Natural killer cell (primary cell): Measurements from ENCODE around the gene RREB1. TPM values are rescaled to one million over a fixed set of nuclear protein-coding genes. Genes with fewer than 3 reads are reported as not detected.

Experiments
- ATAC-seq, 3 donors: fragments of 150-1000 bp in 2 of 3; fragments of 200-7000 bp in 1 of 3; cut with Tn5 transposase; 1 replicate in 1 of 3; 2 replicates in 2 of 3; pipeline ENCODE4 v1.10.0; 2021; ENCODE audit warnings: mild to moderate bottlenecking in 2 of 3, moderate library complexity in 2 of 3
- DNase-seq, 2 donors: peaks; one replicate each; pipeline versions ENCODE4 v3.0.0 to v3.0.0-alpha.2; 2013 to 2021; ENCODE audit warnings: mixed read lengths in 1 of 2
- H3K27ac ChIP-seq: one replicate; pipeline ENCODE4 v1.5.1; 2013; ENCODE audit warnings: mild to moderate bottlenecking, low read length
- H3K27me3 ChIP-seq: one replicate; pipeline ENCODE4 v1.6.1; 2013; ENCODE audit warnings: low read length; ENCODE audit not compliant: control insufficient read depth, insufficient read depth
- H3K36me3 ChIP-seq: one replicate; pipeline ENCODE4 v1.6.1; 2013; ENCODE audit warnings: low read length; ENCODE audit not compliant: control insufficient read depth, insufficient read depth
- H3K4me1 ChIP-seq: one replicate; pipeline ENCODE4 v1.6.1; 2013; ENCODE audit warnings: low read length; ENCODE audit not compliant: control insufficient read depth, insufficient read depth
- H3K4me3 ChIP-seq: one replicate; pipeline ENCODE4 v1.5.1; 2013; ENCODE audit warnings: low read length
- H3K9me3 ChIP-seq: one replicate; pipeline ENCODE4 v1.6.1; 2013; ENCODE audit warnings: low read length; ENCODE audit not compliant: control insufficient read depth, insufficient read depth
- H3K27ac Mint-ChIP-seq, 2 donors: one replicate each; pipeline ENCODE4 v1.8.0; 2022; ENCODE audit warnings: mild to moderate bottlenecking in 2 of 2, mixed read lengths in 2 of 2, moderate library complexity in 1 of 2
- H3K27me3 Mint-ChIP-seq, 2 donors: one replicate each; pipeline ENCODE4 v1.8.0; 2022; ENCODE audit warnings: low read depth in 2 of 2, mixed read lengths in 2 of 2
- H3K36me3 Mint-ChIP-seq: one replicate; pipeline ENCODE4 v1.8.0; 2022; ENCODE audit warnings: mixed read lengths
- H3K4me1 Mint-ChIP-seq, 2 donors: one replicate each; pipeline ENCODE4 v1.8.0; 2022; ENCODE audit warnings: mixed read lengths in 2 of 2
- H3K4me3 Mint-ChIP-seq: one replicate; pipeline ENCODE4 v1.8.0; 2022; ENCODE audit warnings: mild to moderate bottlenecking, moderate library complexity, mixed read lengths
- H3K9me3 Mint-ChIP-seq, 2 donors: one replicate each; pipeline ENCODE4 v1.8.0; 2022; ENCODE audit warnings: mixed read lengths in 2 of 2
- WGBS: methylation state at CpG from one replicate; pipeline ENCODE4 v1.1.7; 2013; ENCODE audit warnings: missing lambda C conversion rate; ENCODE audit not compliant: insufficient coverage; 5-methylcytosine and 5-hydroxymethylcytosine counted together
- intact Hi-C: fragments of 100-400 bp; cut with micrococcal nuclease; formaldehyde crosslinking; loops from one replicate; pipeline ENCODE4 v1.14.2; 2022
- total RNA-seq, 4 donors: library from RNA; stranded (reverse); fragments of 120-200 nt in 1 of 4; gene quantifications; one replicate each; pipeline versions ENCODE4 v1.2.3 to v1.2.4, GENCODE V29; 2013 to 2022
- TF ChIP-seq, protein P1 (sequence below): fragments of 200-600 bp; IDR thresholded peaks from one replicate; pipeline ENCODE4 v1.8.0; 2022; ENCODE audit warnings: antibody characterized with exemption

Gene RREB1
- total RNA-seq, 3 donors from 2014 or later (not counting 1 experiment from before 2014, with no cell fraction given): 42.2 to 51.8 (median 44.0) TPM

DNA sequence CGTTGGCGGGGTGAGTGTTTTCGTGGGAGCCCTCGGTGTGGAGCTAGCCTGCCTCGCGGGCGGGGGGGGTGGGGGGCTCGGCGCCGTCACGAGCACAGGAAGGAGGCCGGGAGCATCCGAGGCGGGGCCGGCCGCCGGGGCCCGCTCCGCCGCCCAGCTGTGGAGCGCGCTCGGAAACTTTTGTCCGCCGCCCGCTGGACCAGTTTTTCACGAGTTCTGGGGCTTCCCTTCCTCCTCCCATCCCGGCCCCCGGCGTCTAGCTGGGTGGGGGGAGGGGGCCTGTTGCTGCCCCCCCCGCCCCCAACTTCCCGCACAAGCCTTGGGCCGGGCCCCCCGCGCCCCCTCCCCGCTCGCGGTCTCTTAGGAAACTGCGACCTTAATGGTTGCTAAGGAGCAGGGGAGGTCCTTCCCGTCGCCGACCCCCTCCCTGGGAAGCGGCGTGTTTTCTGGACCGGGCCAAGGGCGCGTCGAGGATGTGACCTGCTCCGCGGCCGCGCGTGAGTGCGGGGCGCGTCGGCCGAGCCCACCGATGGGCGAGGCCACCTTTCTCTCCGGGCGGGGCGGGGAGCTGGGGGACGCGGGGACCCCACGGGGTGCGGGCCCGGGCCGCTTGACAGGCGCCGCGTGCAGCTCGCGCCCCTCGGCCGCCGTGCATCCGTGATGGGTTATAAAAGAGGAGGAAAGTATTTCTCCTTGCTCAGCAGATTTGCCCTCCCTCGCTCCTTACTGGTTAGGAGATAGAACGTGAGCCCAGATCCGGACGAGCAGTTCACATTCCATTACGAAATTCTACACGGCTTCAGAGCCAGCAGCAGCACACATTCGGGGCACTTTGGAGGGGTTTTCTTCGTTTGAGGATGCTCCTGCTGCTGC lies 1.4 kb downstream of the RREB1 start:
- Mint-ChIP-seq H3K27me3 (no peaks in the 10 kb centered on the region), H3K9me3 (no peaks in the 10 kb centered on the region), H3K4me1 (peaks cover 42 to 49% of the 10 kb centered on the region in 2 donors), H3K36me3 (no peaks in the 10 kb centered on the region), H3K27ac (peak overlapping the region; percentile 91 to 94), H3K4me3 (peak overlapping the region; percentile 96)
- ATAC-seq: peak; percentile 13 to 24 (median 15)
- peak; percentile 24 to 66 for DNase-seq
- no peaks in the 10 kb centered on the region for H3K9me3 ChIP-seq
- peak overlapping the region; percentile 79 for H3K4me3 ChIP-seq
- no peaks in the 10 kb centered on the region for H3K27me3 ChIP-seq
- peak overlapping the region; percentile 31 for H3K27ac ChIP-seq
- H3K4me1 ChIP-seq: peaks cover 21% of the 10 kb centered on the region
- intact Hi-C loops: loop anchor here (2.0 kb wide), 1 partner anchor 38 kb away; no protein-coding TSS in a partner anchor
- TF ChIP-seq, protein P1, sequence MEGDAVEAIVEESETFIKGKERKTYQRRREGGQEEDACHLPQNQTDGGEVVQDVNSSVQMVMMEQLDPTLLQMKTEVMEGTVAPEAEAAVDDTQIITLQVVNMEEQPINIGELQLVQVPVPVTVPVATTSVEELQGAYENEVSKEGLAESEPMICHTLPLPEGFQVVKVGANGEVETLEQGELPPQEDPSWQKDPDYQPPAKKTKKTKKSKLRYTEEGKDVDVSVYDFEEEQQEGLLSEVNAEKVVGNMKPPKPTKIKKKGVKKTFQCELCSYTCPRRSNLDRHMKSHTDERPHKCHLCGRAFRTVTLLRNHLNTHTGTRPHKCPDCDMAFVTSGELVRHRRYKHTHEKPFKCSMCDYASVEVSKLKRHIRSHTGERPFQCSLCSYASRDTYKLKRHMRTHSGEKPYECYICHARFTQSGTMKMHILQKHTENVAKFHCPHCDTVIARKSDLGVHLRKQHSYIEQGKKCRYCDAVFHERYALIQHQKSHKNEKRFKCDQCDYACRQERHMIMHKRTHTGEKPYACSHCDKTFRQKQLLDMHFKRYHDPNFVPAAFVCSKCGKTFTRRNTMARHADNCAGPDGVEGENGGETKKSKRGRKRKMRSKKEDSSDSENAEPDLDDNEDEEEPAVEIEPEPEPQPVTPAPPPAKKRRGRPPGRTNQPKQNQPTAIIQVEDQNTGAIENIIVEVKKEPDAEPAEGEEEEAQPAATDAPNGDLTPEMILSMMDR: no peak
- H3K36me3 ChIP-seq: no peaks in the 10 kb centered on the region
- WGBS: under 1% methylated on average over 78 of the region's 86 CpGs

DNA sequence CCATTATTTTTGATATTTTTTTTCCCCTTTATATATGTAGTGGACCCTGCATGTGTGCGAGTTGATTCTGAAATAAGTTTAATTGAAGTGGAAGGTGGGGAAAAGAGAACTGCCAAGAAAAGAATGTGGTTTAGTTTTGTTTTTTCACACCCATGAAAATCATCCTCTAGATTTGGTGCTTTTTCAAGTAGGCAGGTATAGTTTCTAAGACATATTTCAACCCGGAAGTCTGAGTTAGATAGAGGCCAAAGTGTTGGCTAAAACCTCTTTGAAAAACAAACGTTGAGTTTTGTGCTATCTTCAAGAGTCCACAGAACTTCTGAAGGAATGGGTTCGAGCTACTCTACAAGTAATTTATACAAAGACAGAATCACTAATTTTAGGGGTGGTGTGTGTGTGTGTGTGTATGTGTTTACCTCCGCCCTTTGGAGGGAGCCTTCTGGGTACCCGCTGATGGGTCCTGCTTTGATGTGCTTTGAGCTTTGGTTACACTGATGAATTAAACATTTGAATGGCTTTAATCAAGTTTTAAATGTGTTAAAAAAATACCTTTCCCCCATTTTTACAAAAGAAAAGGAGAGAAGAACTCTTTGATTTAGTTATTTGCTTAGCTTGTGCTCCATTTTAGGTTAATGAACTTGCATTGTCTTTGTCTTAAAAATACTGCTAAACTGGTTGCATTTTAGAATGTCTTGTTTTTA lies 2.5 kb downstream of the RREB1 start:
- no peaks in the 10 kb centered on the region for H3K27me3 ChIP-seq
- Mint-ChIP-seq H3K9me3 (no peaks in the 10 kb centered on the region), H3K4me1 (peaks cover 43 to 49% of the 10 kb centered on the region in 2 donors), H3K27me3 (no peaks in the 10 kb centered on the region), H3K27ac (peak overlapping the region; percentile 86 to 91), H3K36me3 (no peaks in the 10 kb centered on the region), H3K4me3 (peak overlapping the region; percentile 96)
- TF ChIP-seq, protein P1: no peak
- H3K4me3 ChIP-seq: no peak overlapping the region
- ATAC-seq: no peak
- intact Hi-C loops: no loop called here
- H3K36me3 ChIP-seq: no peaks in the 10 kb centered on the region
- peak in 1 of 2 donors; percentile 34 for DNase-seq
- H3K27ac ChIP-seq: peak overlapping the region; percentile 31
- peaks cover 24% of the 10 kb centered on the region for H3K4me1 ChIP-seq
- 38% methylated on average over 2 of the region's 6 CpGs for WGBS
- H3K9me3 ChIP-seq: no peaks in the 10 kb centered on the region

- intact Hi-C loops: no loop called here
- Mint-ChIP-seq H3K27me3 (no peaks in the 10 kb centered on the region), H3K4me1 (peaks cover 52 to 58% of the 10 kb centered on the region in 2 donors), H3K36me3 (no peaks in the 10 kb centered on the region), H3K27ac (peak overlapping the region; percentile 86 to 91), H3K9me3 (no peaks in the 10 kb centered on the region), H3K4me3 (peak overlapping the region; percentile 96)
- Histone ChIP-seq H3K4me3 (no peak overlapping the region), H3K4me1 (peaks cover 31% of the 10 kb centered on the region), H3K9me3 (no peaks in the 10 kb centered on the region), H3K27me3 (no peaks in the 10 kb centered on the region), H3K36me3 (no peaks in the 10 kb centered on the region), H3K27ac (no peak overlapping the region)
- ATAC-seq (no peak), DNase-seq (no peak)
- TF ChIP-seq, protein P1: no peak
- 79% methylated on average over 4 of the region's 4 CpGs for WGBS
Observed at GRCh38 chr6:7111095-7111690, 3.4 kb downstream of the RREB1 start.
